Kasumi-1 (cell line): ENCODE data around the gene DNAJC5.
A peak's percentile ranks its signal among the peaks of the same experiment; 100 is the strongest.

Source experiments
- DNase-seq, 2 experiments: peaks; one replicate each; lab custom pipeline; 2025; lab: John Stamatoyannopoulos, UW

The DNAJC5 gene

GRCh38 chr20:63980806-63981728, 86.1 kb downstream of the DNAJC5 start, which contains the start of gene PRPF6:
PRPF6 (plus strand) TSS chr20:63981132; CDS start chr20:63981246, 114 bp downstream.
- DNase-seq = peak; percentile 97 to 98

- no peak for DNase-seq
Measured at GRCh38 chr20:63982937-63983336, 88.0 kb downstream of the DNAJC5 start.
